ENCODE measurements around the gene PEPD.

PEPD gene

DNA sequence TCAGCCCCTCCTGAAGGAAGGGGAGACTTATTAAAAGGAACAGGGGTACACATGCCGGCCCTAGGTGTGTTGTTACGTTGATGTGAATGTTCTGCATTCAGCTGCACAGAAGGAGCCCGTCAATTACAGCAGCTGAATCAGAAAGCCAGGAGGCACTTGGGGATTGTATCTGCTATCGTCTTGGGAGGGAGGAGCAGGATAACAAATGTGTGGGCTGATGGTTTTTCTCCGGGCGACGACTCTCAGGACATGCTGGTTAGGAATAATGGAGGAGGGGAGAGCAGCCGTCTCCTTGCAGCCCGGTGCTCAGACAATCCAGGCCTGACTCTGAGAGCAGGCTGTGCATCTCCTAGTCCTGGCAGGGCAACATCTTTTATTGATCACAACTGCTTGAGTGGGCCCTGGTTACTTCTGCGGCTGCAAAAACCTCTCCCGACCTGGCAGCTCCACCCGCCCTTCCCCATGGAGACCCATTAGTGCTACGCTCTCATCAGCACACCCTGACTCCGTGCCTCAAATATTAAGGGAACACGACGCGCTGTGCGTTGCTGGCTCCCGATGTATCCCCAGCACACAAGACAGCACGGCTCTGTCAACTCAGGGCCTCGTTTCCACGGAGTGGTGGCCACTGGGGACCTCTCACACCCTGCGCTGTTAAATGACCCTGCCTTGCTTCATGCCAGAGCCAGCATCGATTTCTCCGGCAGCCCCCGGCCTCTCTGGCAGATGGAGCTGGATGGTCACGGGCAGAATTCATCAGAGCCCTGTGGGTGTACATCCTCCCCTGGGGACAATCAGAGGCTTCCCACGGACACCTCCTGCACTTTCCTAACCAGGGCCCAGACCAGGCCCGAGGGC lies 25.3 kb downstream of the PEPD start:
- TF ChIP-seq FOXP2 (optimal IDR thresholded peaks at IDR 0.05; ENCODE audit: borderline replicate concordance, extremely low read depth, extremely low read length, insufficient read depth): no peak
- TF ChIP-seq TAF1 (IDR thresholded peaks at IDR 0.05; ENCODE audit: borderline replicate concordance, insufficient read depth, low read length): no peak
- TF ChIP-seq SIN3A (IDR thresholded peaks at IDR 0.05; ENCODE audit: borderline replicate concordance, insufficient read depth, low read length): no peak
- TF ChIP-seq POLR2AphosphoS5 (IDR thresholded peaks at IDR 0.05; ENCODE audit: low read depth, low read length): no peak
- TF ChIP-seq, protein P1, sequence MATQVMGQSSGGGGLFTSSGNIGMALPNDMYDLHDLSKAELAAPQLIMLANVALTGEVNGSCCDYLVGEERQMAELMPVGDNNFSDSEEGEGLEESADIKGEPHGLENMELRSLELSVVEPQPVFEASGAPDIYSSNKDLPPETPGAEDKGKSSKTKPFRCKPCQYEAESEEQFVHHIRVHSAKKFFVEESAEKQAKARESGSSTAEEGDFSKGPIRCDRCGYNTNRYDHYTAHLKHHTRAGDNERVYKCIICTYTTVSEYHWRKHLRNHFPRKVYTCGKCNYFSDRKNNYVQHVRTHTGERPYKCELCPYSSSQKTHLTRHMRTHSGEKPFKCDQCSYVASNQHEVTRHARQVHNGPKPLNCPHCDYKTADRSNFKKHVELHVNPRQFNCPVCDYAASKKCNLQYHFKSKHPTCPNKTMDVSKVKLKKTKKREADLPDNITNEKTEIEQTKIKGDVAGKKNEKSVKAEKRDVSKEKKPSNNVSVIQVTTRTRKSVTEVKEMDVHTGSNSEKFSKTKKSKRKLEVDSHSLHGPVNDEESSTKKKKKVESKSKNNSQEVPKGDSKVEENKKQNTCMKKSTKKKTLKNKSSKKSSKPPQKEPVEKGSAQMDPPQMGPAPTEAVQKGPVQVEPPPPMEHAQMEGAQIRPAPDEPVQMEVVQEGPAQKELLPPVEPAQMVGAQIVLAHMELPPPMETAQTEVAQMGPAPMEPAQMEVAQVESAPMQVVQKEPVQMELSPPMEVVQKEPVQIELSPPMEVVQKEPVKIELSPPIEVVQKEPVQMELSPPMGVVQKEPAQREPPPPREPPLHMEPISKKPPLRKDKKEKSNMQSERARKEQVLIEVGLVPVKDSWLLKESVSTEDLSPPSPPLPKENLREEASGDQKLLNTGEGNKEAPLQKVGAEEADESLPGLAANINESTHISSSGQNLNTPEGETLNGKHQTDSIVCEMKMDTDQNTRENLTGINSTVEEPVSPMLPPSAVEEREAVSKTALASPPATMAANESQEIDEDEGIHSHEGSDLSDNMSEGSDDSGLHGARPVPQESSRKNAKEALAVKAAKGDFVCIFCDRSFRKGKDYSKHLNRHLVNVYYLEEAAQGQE (IDR thresholded peaks at IDR 0.05; ENCODE audit: insufficient read depth in 1 of 2, low read depth in 2 of 2, low read length in 2 of 2): no peak

DNA sequence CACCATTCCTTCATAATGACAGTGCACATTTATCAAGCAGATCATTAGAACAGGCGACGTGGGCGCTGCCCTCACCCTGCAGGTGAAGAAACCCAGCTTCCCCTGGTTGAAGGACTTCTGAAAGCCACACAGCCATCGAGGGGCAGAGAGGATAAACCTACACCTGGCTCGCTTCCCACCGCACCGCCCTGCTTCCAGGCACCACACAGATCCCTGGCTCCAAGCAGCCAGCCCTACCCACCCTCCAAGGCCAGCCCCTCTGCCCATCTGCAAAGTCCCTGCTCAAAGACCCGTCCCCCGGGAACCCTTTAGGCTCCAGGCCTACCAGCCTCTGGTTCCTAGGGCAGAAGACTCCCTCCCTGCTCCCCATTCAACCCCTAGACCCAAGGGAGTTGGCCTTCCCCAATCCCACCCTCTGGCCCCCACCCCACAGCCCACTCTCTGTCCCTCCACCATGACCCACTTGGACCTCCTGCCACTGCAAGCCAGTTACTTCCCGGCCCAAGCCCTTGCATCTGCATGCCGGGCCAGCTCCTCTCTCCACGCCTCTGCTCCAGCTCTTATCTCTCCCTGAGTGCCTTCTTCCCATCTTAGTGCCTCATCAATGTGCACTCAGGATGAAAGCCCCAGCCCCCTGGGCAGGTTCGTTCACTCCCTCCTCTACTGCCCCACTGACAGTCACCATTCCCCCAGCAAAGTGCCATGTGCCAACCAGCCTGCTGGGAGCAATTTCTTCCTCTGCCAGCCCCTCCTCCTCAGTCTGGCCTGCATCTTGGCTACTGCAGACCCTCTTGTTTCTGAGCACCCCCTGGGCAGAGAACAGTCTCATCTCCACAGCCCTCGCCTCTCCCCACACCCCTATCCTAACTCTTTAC lies 28.0 kb downstream of the PEPD start:
- no peak for TF ChIP-seq SIN3A (IDR thresholded peaks at IDR 0.05; ENCODE audit: borderline replicate concordance, insufficient read depth, low read length)
- TF ChIP-seq TAF1 (IDR thresholded peaks at IDR 0.05; ENCODE audit: borderline replicate concordance, insufficient read depth, low read length): no peak
- TF ChIP-seq POLR2AphosphoS5 (IDR thresholded peaks at IDR 0.05; ENCODE audit: low read depth, low read length): no peak
- no peak for TF ChIP-seq FOXP2 (optimal IDR thresholded peaks at IDR 0.05; ENCODE audit: borderline replicate concordance, extremely low read depth, extremely low read length, insufficient read depth)
- TF ChIP-seq, protein P1 (IDR thresholded peaks at IDR 0.05; ENCODE audit: insufficient read depth in 1 of 2, low read depth in 2 of 2, low read length in 2 of 2): no peak

DNA sequence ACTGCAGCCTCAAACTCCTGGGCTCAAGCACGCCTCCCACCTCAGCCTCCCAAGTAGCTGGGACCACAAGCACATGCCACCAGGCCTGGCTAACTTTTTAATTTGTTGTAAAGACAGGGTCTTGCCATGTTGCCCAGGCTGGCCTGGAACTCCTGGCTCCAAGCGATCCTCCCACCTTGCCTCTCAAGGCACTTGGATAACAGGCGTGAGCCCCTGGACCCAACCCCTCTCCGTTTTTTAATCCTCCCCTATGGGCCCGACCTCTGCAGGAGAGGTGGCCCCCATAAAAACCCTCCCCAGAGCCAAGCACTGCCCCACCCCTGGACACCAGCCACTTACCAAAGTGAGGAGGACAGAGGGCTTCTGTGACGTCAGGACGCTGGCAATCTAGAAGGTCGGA lies 28.6 kb downstream of the PEPD start:
- TF ChIP-seq, protein P1 (IDR thresholded peaks at IDR 0.05; ENCODE audit: insufficient read depth in 1 of 2, low read depth in 2 of 2, low read length in 2 of 2): no peak
- TF ChIP-seq SIN3A (IDR thresholded peaks at IDR 0.05; ENCODE audit: borderline replicate concordance, insufficient read depth, low read length): no peak
- no peak for TF ChIP-seq POLR2AphosphoS5 (IDR thresholded peaks at IDR 0.05; ENCODE audit: low read depth, low read length)
- TF ChIP-seq TAF1 (IDR thresholded peaks at IDR 0.05; ENCODE audit: borderline replicate concordance, insufficient read depth, low read length): no peak
- no peak for TF ChIP-seq FOXP2 (optimal IDR thresholded peaks at IDR 0.05; ENCODE audit: borderline replicate concordance, extremely low read depth, extremely low read length, insufficient read depth)

DNA sequence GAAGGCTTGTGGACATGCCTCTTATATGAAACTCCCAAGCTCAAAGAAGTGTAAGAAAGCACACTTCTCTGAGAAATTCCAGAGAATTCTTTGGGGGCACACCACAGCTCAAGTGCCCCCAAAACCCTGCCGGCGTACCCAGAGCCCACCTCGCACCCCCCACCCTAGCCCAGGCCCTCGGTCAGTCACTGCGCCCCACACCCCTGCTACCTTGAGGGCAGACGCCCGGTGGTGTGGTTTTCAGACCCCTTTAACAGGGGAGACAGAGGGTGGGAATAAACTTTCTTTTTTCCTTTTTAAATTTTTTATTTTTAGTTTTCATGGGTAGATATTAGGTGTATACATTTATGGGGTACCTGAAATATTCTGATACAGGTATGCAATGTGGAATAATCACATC lies 29.5 kb downstream of the PEPD start:
- no peak for TF ChIP-seq SIN3A (IDR thresholded peaks at IDR 0.05; ENCODE audit: borderline replicate concordance, insufficient read depth, low read length)
- TF ChIP-seq POLR2AphosphoS5 (IDR thresholded peaks at IDR 0.05; ENCODE audit: low read depth, low read length): no peak
- TF ChIP-seq, protein P1 (IDR thresholded peaks at IDR 0.05; ENCODE audit: insufficient read depth in 1 of 2, low read depth in 2 of 2, low read length in 2 of 2): no peak
- TF ChIP-seq TAF1 (IDR thresholded peaks at IDR 0.05; ENCODE audit: borderline replicate concordance, insufficient read depth, low read length): no peak
- TF ChIP-seq FOXP2 (optimal IDR thresholded peaks at IDR 0.05; ENCODE audit: borderline replicate concordance, extremely low read depth, extremely low read length, insufficient read depth): no peak

Data from PFSK-1 (cell line).